ENCODE results near the gene DUSP5.

DNA sequence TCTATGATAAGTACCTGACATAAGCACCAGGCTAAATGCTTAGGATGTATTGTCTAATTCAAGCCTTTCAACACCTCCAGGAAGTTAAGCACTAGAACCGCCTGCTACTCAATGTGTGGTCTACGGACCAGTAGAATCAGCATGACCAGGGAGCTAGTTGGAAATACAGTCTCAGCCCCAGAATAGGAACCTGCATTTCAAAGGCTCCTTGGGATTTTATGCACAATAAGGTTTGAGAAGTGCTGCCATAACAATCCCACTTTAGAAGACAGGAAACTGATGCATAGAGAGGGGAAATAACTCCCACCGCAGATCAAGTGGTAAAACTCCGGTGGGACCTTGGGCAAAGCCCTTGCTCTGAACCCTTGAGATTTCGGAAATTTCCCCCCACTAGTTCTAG, 8.8 kb upstream of the DUSP5 start:
- TF ChIP-seq, protein P1, sequence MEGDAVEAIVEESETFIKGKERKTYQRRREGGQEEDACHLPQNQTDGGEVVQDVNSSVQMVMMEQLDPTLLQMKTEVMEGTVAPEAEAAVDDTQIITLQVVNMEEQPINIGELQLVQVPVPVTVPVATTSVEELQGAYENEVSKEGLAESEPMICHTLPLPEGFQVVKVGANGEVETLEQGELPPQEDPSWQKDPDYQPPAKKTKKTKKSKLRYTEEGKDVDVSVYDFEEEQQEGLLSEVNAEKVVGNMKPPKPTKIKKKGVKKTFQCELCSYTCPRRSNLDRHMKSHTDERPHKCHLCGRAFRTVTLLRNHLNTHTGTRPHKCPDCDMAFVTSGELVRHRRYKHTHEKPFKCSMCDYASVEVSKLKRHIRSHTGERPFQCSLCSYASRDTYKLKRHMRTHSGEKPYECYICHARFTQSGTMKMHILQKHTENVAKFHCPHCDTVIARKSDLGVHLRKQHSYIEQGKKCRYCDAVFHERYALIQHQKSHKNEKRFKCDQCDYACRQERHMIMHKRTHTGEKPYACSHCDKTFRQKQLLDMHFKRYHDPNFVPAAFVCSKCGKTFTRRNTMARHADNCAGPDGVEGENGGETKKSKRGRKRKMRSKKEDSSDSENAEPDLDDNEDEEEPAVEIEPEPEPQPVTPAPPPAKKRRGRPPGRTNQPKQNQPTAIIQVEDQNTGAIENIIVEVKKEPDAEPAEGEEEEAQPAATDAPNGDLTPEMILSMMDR (IDR thresholded peaks at IDR 0.05) = no peak
- no peak for TF ChIP-seq EP300 (IDR thresholded peaks at IDR 0.05)

All from tibial nerve (tissue), 4 donors.